GM21528 (cell line): ENCODE measurements around the gene CASKIN2.
"Not testable (repeated sequence)": the region's sequence is repeated elsewhere in the genome, so short reads cannot be mapped to it uniquely, and the experiment has no call there.

Experiments
- ATAC-seq: cut with Tn5 transposase; IDR thresholded peaks from one replicate; pipeline ENCODE4 v1.9.1; 2021; ENCODE audit warnings: mild to moderate bottlenecking, moderate library complexity; ENCODE audit not compliant: unreplicated experiment, low FRiP score

Gene CASKIN2

DNA sequence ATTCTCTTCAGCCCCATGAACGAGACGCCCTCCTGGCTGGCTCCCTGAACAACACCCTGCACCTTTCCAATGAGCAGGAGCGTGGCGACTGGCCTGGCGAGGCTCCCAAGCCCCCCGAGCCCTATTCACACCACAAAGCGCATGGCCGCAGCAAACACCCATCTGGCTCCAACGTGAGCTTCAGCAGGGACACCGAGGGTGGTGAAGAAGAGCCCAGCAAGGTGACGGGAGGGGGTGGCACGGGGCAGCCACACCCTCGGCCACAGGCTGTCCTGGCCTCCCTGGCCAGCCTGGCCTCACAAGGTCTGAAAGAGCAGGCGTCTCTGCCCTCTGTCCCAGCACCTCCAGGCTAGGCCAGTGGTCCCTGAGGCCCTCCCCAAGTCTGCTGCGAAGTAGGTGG lies 23.7 kb downstream of the CASKIN2 start:
- no peak for ATAC-seq

DNA sequence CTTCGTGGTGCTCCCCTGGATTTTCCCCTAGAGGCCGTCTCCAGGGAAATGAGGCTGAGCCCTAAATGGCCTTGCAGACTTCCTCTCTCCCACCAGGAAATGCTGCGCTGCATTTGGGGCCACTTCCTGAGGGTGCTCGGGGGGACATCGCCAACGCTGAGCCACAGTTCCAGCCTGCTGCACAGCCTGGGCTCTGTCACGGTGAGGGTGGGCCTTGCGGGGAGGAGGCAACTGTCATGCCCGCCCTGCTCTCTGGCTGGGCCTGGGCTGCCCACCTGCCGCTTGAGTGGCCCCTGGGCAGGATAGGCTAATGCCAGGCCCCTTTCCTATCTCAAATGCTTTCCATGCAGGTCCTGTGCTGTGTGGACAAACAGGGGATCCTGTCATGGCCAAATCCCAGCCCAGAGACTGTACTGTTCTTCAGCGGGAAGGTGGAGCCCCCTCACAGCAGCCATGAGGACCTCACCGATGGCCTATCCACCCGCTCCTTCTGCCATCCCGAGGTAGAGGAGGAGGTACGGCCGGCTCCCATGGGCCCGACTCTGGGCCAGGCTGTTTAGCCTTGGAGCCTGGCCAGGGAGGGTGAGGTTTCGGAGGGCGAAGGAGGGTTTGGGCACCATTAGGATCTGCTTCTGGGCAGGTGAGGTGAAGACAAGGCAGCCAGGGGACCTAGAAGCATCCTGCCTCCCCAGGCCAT lies 24.2 kb downstream of the CASKIN2 start:
- no peak for ATAC-seq

DNA sequence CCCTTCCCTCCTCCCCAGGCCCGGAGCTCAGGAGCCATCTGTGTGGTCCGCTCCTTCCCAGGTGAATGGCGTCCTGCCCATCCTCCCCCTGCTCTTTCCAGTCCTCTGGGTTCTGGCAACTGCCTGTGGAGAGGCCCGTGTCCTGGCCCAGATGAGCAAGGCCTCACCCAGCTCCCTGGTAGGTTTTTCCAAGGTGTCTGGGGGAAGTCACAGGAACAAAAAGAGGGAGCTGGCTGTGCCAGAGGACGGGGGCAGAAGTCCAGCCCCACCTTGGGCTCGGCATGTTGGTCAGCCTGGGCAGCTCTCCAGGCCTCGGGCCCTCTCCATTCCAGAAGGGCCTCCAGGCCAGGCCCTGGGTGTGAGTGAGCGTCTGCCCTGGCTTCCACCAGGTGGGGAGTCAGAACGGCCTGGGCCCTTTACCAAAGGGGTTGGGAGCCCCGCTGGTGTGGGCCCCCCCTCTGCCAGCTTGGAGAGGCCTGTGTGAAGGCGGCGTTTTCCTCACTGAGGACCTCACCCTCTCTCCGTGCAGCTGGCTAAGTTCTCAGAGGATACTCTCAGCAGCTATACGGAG lies 25.1 kb downstream of the CASKIN2 start:
- ATAC-seq, result no peak

DNA sequence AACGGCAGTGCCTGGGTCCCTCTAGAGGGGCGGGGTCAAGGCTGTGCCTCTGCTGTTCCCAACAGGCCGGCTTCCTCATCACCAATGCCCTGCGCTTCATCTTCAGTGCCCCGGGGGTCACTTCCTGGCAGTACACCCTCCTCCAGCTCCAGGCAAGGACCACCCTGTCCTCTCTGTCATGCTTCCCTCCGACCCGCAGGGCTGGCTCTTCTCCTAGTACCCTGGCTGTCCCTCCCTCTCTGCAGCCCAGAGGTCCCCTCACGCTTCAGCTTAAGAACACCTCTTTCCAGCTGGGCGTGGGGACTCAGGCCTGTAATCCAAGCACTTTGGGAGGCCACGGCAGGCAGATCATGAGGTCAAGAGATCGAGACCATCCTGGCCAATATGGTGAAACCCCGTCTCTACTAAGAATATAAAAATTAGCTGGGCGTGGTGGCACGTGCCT lies 25.8 kb downstream of the CASKIN2 start:
- ATAC-seq, result no peak

DNA sequence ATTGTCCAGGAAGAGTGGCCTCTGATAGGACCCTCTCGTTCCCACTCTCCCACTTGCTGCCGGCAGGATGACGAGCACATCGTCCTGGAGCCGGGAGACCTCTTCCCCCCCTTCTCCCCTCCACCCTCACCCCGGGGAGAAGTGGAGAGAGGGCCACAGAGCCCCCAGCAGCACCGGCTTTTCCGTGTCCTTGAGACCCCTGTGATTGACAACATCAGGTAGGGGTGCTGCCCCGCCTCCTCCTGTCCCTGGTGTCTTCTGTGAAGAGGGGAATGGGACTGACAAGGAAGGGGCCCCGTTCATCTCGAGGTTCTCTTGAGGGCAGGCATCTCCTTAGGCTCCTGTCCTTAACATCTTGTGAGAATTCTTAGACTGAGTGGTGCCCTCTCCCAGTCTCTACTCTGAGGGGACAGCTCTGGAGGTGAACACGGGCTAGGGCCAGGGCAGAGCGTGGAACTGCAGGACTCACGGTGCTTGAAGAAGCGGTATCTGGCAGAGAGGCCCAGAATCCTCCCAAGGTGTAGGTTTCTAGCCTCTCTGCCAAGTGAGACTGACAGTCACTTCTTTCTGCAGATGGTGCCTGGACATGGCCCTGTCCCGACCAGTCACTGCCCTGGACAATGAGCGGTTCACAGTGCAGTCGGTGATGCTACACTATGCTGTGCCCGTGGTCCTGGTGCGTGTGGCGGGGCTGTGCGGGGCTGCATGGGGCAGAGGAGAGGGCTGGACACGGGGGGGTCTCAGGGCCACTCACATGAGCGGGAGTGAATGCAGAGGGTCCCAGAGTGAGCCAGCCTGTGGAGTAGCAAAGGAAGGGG lies 26.4 kb downstream of the CASKIN2 start:
- no peak for ATAC-seq

DNA sequence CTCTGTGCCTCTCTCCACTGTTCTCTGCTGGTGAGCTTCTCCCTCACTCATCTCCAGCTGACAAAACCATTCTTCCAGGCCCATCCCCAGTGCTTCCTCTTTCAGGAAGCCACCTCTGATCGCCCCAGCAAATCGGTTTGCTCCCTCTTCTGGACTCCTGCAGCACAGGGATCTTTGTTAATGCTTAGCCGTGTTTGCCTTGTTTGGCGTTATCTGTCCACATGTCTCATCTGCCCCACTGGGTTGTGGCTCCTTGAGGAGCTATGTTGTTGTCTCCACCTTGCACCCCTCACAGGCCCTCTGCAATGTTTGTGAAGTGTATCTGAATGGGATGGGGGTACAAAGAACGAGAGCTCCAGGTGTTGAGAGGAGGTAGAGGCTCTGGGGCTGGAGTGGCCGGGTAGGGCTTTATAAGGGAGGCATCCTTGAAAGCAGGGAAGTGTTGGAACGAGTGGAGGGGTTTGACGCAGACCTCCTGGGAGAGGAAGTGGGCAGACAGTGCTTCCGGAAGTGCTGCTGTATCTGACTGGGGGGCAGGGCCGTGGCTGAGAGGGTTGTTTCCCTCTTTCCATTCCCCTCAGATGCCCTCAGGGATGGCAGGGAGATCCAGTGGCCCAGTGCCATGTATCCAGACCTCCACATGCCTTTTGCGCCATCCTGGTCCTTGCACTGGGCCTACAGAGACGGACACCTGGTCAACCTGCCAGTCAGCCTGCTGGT lies 27.8 kb downstream of the CASKIN2 start:
- ATAC-seq, result no peak

DNA sequence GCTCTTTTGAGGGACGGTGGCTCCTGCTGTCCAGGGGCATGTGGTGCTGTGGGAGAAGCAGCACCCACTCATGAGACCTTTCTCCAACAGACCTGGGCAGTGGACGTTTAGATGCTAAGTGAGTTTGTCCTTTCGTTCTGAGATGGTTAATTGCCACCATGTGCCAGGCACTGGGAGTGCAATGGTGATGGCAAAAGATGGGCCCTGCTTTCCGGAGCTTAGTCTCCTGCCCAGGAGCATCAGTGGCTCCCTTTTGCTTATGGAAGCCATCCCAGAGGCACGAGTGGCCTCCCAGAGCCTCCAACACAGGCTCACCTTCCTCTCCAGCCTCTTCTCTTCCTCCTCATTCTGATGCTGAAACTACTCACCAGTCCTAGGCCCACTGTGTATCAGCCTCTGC lies 28.4 kb downstream of the CASKIN2 start:
- ATAC-seq, result no peak

DNA sequence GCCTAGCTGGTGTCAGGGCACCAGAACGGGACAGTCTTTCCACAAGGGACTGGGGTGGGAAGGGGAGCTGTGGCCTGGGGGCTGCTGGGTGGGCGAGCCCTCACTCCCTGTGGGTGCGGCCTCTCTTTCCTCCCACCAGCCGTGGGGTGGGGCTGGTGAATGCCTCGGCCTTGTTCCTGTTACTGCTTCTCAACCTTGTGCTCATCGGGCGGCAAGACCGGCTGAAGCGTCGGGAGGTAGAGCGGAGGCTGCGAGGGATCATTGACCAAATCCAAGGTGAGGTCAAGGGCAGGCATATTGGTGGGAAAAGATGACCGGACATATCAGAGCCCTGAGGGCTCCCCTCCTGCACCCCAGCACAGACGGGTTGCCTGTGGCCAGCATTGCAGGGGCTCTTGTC lies 29.2 kb downstream of the CASKIN2 start:
- ATAC-seq, result no peak

DNA sequence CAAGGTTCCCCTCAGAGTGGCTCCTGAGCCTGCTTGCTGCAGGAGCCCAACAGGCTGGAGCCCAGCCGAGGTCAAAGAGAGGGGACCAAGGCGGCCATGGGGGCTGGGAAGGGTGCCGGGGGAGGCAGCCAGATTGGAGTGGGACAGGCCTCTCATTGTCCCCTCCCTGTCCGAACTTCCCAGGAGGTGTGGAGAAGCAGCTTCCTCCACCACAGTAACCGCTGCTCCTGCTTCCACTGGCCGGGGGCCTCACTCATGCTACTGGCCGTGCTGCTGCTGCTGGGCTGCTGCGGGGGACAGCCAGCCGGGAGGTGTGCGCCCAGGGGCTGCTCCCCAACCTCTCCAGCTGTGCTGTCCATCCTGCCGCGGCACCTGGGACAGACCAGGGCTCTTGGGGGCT lies 29.6 kb downstream of the CASKIN2 start:
- ATAC-seq, result no peak

DNA sequence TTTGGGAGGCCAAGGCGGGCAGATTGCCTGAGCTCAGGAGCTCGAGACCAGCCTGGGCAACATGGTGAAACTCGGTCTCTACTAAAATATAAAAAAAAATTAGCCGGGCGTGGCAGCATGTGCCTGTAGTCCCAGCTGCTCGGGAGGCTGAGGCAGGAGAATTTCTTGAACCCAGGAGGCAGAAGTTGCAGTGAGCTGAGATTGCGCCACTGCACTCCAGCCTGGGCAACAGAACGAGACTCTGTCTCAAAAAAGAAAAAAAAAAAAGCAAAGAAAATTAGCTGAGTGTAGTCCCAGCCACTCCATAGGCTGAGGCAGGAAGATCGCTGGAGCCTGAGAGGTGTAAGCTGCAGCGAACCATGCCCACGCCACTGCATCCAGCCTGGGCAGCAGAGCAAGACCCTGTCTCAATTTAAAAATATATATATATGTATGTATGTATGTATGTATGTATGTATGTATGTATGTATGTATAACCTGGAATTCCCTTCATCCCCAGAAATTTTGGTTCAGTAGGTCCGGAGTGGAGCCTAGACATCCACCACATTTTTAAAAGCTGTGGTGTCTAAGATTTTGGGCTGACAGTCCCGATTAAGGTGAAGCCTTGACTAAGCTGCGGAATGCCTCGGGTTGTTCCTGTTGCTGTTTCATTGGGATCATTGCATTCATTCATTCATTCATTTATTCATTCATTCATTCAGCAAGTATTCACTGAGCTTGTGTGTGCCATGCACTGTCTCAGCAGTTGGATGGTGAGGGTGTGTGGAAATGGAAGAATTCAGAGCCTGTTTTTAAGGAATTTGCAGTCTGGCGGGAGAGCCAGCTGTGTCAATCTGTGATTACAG lies 33.0 kb downstream of the CASKIN2 start:
- no peak for ATAC-seq

DNA sequence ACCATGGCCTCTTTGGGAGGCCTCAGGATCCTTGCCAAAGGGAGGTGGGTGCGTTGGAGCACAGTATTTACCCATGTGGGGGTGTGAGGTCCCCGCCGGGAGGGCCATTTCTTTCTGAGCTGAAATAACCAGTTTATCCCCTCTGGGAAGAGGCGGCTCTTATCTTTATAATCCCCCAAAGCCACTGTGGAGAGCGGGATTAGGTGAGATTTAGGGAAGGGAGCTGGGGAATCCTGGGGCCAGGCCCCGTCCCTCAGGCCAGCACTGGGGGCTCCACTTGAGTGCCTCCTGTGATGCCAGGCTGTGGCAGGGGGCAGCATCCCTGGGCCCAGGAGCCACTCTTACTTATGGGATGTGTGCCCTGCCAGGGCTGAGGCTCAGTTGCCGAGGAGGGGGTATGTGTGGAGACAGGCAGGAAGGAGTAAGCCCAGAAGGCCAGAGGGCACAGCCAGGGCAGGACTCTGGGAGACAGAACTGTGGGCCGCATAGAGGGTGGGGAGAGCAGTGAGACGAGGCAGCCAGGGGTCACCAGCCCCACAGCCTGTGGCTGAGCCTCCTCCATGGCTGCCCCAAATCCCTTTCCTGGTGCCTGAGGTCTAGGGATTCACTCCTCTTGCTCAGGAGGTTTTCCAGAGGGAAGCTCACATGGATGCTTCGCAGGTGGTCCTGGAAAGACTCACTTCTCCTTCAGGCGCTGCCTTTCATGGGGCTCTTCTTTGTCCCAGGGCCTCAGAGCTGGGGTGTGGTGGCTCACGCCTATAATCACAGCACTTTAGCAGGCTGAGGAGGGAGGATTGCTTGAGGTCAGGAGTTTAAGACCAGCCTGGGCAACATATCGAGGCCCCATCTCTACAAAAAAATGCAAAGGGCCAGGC lies 33.9 kb downstream of the CASKIN2 start:
- no peak for ATAC-seq

DNA sequence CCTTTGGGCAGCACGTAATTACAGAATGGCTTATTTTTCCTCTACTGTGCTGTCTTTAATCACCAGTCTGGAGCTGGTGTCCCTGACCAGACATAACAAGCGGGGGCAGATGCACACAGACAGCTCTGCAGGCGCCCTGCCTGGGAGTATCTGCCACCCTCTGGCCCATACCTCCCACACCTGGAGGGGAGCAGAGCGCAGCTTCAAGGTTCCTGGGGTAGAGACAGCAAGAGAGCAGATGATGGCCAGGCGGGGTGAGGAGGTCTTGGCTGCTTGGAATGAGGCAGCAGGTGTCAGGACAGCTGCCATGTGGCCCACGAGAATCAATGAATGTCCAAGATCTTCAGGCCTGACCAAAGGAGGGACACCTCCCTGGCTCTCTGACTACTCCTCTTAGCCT lies 35.1 kb downstream of the CASKIN2 start:
- no peak for ATAC-seq

DNA sequence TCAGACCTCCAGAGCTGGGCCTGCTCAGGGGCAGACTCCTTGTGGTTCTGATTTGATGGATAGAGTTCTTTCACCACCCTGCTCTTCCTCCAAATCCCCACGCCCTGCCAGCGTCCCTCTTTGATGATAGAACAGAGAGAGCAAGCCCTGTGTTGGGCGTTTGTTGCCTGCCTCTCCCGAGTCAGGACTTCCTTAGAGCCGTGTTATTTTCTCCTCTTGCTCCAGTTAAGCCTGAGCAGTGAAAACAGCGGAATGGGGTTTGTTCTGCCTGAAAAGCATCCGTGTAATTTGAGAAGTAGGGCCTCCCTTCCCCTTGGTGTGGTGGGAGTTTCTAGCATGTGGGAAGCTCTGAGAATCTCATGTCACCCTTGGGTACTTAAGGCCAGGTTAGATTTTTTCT lies 36.8 kb downstream of the CASKIN2 start:
- ATAC-seq, result no peak

DNA sequence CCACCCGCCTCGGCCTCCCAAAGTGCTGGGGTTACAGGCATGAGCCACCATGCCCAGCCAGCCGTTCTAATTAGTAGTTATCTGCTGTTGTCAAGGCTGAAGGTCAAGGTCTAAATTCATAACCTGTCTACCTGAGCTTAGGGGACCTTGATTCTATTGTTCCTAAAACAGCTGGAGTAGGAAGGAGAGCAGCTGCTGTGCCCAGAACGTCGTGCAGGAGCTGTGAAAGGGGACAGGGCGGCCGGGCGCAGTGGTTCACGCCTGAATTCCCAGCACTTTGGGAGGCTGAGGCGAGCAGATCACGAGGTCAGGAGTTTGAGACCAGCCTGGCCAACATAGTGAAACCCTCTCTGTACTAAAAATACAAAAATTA lies 37.9 kb downstream of the CASKIN2 start:
- not testable (repeated sequence) for ATAC-seq

DNA sequence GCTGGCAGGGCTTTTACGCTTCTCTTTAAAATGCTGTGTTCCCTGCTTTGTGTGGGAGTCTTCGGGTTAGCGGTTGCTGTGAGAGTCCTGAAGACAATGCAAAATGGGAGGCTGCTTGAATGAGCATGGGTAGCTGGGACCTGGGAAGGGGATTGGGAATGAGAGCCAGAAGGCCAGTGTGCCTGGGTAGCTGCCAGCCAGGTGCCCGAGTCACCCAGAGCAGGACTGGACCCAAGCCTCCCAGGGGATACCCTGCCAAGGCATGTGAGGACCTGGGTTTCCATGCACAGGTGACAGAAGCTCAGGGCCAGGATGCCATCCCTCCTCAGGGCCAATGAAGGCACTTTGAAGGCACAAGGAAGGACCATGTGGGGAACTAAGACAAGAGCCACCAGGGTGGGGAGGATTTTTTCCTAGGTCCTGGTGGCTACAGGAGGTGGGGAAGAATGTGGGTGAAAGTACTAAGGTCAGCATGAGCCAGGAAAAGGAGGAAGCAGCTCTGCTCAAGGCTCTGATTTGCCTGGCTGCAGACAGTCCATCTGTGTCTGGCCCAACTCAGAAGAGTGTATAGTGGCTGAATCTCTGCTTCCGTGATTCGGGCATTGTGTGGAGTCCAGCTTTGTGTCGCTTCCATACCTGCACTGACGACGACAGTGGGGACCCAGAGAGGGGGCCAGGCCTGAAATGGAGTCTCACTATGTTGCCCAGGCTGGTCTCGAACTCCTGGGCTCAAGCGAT lies 38.4 kb downstream of the CASKIN2 start:
- no peak for ATAC-seq

DNA sequence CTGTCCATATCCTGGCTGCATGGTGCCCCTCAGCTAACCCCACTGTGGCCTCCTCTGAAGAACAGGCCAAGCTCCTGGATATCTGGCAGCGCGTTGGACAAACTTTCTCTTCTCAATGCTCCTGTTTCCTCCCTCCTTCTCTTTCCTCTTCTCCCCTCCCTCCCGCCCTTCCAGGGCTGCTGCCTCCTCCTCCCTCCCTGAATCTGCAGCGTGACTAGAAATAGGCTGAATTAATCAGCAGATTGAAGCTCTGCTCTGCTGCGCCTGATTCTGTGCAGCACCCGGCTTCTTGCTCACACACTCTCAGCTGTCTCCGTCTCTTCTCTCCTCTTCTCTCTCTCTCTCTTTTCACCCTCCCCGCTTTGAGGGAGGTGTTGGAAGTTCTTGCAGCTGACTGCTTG lies 39.1 kb downstream of the CASKIN2 start:
- ATAC-seq, result no peak

DNA sequence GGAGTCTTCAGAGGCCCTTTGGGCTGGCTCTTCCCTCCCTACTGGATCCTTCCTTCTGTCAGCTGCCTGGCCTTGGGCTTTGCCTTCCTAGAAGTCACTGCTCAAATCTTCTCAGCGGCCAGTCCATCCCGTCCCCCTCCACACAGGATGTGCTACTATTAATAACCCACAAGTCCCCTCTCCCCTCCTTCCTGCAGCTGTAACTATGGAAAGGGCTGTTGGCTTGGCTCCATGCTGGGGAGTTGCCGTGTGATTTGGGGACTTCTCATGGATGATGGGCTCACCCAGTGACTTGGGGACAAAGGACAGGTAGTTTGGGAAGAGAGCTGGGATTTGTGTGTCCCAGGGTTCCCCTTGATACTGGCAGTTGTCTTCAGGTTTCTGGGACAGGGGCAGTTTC lies 39.5 kb downstream of the CASKIN2 start:
- no peak for ATAC-seq

DNA sequence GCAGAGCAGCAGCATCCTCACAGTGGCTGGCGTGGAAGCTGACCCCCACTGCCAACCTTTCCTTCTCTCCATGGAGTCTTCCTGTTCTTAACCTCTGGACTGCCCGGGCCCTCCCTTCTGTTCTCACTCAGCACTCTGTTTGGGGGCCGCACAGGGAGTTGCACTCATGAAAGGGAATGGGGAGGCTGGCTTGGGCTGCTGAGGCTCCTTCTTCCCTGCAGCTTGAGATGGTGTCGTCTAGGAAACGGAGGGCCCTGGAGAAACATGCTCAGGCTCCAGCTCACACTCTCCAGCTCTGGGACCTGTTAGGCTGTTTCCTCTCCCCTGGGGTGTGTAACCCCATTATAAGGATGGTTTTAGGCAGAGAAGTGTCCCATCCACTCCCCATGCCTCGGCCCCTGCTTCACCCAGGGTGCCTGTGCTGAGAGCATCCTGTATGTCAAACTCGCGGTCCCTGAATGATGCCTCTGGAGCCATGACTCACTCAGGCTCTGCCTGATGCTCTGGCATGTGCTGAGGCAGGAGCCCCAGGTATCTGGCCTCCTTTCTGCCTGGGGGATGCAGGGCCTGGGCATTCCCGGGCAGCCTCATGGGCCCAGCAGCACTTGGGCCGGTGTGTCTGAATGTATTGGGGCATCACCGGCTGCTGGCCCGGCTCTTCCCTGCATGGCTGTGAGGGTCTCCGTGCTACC lies 40.0 kb downstream of the CASKIN2 start:
- ATAC-seq, result no peak
